ENCODE measurements around the gene PTPN5.

- no peak for TF ChIP-seq GATA2 (IDR thresholded peaks at IDR 0.05; ENCODE audit: low read depth, low read length)
- no peak for TF ChIP-seq GATA3 (IDR thresholded peaks at IDR 0.05; ENCODE audit: low read depth, low read length)
Observed at GRCh38 chr11:18696638-18697225, 94.9 kb downstream of the PTPN5 start.

Data from SH-SY5Y (cell line).